ENCODE results near the gene ZNF891.

Gene ZNF891

DNA sequence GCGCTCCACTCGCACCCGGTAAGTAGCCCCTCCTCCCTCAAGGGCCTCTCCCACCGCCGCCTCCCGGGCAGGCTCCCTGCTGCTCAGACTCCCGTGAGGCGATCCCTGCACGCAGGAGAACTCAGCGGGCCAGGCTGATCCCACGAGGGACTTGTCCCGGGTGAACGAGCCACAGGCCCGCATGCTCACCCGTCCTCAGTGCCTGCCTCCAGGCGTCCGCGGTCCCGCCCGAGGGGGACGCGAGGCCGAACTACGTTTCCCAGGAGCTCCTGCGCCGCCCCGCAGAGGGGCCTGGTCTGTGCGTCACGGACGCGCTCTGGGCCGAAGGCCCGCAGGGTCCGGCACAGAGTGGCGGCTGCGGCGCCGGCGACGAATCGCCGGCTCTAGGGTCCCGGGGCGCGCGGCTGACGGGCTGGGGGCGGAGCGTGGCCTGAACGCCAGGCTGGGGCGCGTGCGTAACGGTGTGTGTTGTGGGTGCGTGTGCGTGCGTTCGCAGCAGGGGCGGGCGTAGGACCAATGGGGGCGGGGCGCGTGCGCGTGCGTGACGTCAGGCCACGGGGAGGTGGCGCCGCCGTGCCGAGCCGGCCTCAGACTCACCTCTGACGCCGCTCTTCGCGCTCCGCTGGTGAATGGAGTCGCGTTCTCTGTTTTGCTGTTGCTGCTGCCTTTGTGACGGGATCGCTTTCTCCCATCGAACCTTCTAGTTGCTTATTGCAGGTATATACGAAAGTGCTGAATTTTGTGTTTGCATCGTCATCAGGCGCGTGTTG is at the start of gene ZNF891, which contains the start of gene ZNF10 (continued):
- TF ChIP-seq, protein P1, sequence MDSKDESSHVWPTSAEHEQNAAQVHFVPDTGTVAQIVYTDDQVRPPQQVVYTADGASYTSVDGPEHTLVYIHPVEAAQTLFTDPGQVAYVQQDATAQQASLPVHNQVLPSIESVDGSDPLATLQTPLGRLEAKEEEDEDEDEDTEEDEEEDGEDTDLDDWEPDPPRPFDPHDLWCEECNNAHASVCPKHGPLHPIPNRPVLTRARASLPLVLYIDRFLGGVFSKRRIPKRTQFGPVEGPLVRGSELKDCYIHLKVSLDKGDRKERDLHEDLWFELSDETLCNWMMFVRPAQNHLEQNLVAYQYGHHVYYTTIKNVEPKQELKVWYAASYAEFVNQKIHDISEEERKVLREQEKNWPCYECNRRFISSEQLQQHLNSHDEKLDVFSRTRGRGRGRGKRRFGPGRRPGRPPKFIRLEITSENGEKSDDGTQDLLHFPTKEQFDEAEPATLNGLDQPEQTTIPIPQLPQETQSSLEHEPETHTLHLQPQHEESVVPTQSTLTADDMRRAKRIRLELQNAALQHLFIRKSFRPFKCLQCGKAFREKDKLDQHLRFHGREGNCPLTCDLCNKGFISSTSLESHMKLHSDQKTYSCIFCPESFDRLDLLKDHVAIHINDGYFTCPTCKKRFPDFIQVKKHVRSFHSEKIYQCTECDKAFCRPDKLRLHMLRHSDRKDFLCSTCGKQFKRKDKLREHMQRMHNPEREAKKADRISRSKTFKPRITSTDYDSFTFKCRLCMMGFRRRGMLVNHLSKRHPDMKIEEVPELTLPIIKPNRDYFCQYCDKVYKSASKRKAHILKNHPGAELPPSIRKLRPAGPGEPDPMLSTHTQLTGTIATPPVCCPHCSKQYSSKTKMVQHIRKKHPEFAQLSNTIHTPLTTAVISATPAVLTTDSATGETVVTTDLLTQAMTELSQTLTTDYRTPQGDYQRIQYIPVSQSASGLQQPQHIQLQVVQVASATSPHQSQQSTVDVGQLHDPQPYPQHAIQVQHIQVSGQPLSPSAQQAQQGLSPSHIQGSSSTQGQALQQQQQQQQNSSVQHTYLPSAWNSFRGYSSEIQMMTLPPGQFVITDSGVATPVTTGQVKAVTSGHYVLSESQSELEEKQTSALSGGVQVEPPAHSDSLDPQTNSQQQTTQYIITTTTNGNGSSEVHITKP (tag by site-specific recombination; IDR thresholded peaks at IDR 0.05), result no peak; the same call in 1 of the 2 replicates
- no peak for TF ChIP-seq ZNF23 (tag by site-specific recombination; IDR thresholded peaks at IDR 0.05; ENCODE audit: borderline replicate concordance)
- peak; percentile 25; the same call in 1 of the 2 replicates for TF ChIP-seq ZNF585B (tag by site-specific recombination; IDR thresholded peaks at IDR 0.05)
- peak; percentile 34 for TF ChIP-seq SETDB1 (IDR thresholded peaks at IDR 0.05; ENCODE audit: insufficient read length, low read length)
- no peak for TF ChIP-seq ZNF184 (tag by site-specific recombination; IDR thresholded peaks at IDR 0.05)
- TF ChIP-seq ZNF311 (tag by site-specific recombination; IDR thresholded peaks at IDR 0.05; ENCODE audit: borderline replicate concordance), result no peak
- TF ChIP-seq HOXC10 (CRISPR knock-in tag; IDR thresholded peaks at IDR 0.05), result no peak
- peak; percentile 59 for TF ChIP-seq ZFP37 (tag by site-specific recombination; IDR thresholded peaks at IDR 0.05)
- TF ChIP-seq ZNF510 (tag by site-specific recombination; IDR thresholded peaks at IDR 0.05; ENCODE audit: insufficient replicate concordance), result no peak
- peak; percentile 48; the same call in 1 of the 2 replicates for TF ChIP-seq ZSCAN30 (tag by site-specific recombination; IDR thresholded peaks at IDR 0.05)
- peak; percentile 85 for TF ChIP-seq KLF10 (tag by site-specific recombination; IDR thresholded peaks at IDR 0.05)
- no peak for TF ChIP-seq ZFP41 (tag by site-specific recombination; IDR thresholded peaks at IDR 0.05; ENCODE audit: borderline replicate concordance)
- TF ChIP-seq, protein P2, sequence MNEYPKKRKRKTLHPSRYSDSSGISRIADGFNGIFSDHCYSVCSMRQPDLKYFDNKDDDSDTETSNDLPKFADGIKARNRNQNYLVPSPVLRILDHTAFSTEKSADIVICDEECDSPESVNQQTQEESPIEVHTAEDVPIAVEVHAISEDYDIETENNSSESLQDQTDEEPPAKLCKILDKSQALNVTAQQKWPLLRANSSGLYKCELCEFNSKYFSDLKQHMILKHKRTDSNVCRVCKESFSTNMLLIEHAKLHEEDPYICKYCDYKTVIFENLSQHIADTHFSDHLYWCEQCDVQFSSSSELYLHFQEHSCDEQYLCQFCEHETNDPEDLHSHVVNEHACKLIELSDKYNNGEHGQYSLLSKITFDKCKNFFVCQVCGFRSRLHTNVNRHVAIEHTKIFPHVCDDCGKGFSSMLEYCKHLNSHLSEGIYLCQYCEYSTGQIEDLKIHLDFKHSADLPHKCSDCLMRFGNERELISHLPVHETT (tag by site-specific recombination; IDR thresholded peaks at IDR 0.05), result no peak; the same call in 1 of the 2 replicates
- no peak for TF ChIP-seq ZNF239 (tag by site-specific recombination; IDR thresholded peaks at IDR 0.05)
- no peak for TF ChIP-seq ZNF48 (tag by site-specific recombination; IDR thresholded peaks at IDR 0.05)
- TF ChIP-seq KLF9 (tag by site-specific recombination; IDR thresholded peaks at IDR 0.05; ENCODE audit: low read depth), result peak; percentile 75; the same call in 1 of the 2 replicates
- TF ChIP-seq, protein P3, sequence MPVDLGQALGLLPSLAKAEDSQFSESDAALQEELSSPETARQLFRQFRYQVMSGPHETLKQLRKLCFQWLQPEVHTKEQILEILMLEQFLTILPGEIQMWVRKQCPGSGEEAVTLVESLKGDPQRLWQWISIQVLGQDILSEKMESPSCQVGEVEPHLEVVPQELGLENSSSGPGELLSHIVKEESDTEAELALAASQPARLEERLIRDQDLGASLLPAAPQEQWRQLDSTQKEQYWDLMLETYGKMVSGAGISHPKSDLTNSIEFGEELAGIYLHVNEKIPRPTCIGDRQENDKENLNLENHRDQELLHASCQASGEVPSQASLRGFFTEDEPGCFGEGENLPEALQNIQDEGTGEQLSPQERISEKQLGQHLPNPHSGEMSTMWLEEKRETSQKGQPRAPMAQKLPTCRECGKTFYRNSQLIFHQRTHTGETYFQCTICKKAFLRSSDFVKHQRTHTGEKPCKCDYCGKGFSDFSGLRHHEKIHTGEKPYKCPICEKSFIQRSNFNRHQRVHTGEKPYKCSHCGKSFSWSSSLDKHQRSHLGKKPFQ (tag by site-specific recombination; IDR thresholded peaks at IDR 0.05), result no peak
- no peak; the same call in 1 of the 2 replicates for TF ChIP-seq ZNF394 (tag by site-specific recombination; IDR thresholded peaks at IDR 0.05; ENCODE audit: borderline replicate concordance)
- peak; percentile 66; the same call in 1 of the 2 replicates for TF ChIP-seq ZNF626 (tag by site-specific recombination; IDR thresholded peaks at IDR 0.05)
- TF ChIP-seq, protein P4, sequence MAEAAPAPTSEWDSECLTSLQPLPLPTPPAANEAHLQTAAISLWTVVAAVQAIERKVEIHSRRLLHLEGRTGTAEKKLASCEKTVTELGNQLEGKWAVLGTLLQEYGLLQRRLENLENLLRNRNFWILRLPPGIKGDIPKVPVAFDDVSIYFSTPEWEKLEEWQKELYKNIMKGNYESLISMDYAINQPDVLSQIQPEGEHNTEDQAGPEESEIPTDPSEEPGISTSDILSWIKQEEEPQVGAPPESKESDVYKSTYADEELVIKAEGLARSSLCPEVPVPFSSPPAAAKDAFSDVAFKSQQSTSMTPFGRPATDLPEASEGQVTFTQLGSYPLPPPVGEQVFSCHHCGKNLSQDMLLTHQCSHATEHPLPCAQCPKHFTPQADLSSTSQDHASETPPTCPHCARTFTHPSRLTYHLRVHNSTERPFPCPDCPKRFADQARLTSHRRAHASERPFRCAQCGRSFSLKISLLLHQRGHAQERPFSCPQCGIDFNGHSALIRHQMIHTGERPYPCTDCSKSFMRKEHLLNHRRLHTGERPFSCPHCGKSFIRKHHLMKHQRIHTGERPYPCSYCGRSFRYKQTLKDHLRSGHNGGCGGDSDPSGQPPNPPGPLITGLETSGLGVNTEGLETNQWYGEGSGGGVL (tag by site-specific recombination; IDR thresholded peaks at IDR 0.05), result peak; percentile 51
- peak; percentile 34; the same call in 1 of the 2 replicates for TF ChIP-seq MZF1 (tag by site-specific recombination; IDR thresholded peaks at IDR 0.05; ENCODE audit: borderline replicate concordance)
- TF ChIP-seq ZNF169 (tag by site-specific recombination; IDR thresholded peaks at IDR 0.05), result peak; percentile 54; the same call in 1 of the 2 replicates
- no peak for TF ChIP-seq ZNF146 (tag by site-specific recombination; IDR thresholded peaks at IDR 0.05)
- TF ChIP-seq ZNF10 (tag by site-specific recombination; IDR thresholded peaks at IDR 0.05), result 0 out of 2 replicates have a peak, but pooled peaks have one; percentile 27
- TF ChIP-seq ZNF776 (tag by site-specific recombination; IDR thresholded peaks at IDR 0.05; ENCODE audit: borderline replicate concordance), result no peak
- TF ChIP-seq, protein P5, sequence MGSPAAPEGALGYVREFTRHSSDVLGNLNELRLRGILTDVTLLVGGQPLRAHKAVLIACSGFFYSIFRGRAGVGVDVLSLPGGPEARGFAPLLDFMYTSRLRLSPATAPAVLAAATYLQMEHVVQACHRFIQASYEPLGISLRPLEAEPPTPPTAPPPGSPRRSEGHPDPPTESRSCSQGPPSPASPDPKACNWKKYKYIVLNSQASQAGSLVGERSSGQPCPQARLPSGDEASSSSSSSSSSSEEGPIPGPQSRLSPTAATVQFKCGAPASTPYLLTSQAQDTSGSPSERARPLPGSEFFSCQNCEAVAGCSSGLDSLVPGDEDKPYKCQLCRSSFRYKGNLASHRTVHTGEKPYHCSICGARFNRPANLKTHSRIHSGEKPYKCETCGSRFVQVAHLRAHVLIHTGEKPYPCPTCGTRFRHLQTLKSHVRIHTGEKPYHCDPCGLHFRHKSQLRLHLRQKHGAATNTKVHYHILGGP (tag by site-specific recombination; IDR thresholded peaks at IDR 0.05), result no peak
- no peak; the same call in 1 of the 2 replicates for TF ChIP-seq ZNF24 (tag by site-specific recombination; IDR thresholded peaks at IDR 0.05)
- TF ChIP-seq, protein P6, sequence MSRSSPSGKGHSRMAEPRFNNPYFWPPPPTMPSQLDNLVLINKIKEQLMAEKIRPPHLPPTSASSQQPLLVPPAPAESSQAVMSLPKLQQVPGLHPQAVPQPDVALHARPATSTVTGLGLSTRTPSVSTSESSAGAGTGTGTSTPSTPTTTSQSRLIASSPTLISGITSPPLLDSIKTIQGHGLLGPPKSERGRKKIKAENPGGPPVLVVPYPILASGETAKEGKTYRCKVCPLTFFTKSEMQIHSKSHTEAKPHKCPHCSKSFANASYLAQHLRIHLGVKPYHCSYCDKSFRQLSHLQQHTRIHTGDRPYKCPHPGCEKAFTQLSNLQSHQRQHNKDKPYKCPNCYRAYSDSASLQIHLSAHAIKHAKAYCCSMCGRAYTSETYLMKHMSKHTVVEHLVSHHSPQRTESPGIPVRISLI (tag by site-specific recombination; IDR thresholded peaks at IDR 0.05), result no peak

All from HEK293 (cell line).